Naive thymus-derived CD8-positive, alpha-beta T cell (primary cell): Measurements from ENCODE around the gene PHC3. TPM values are rescaled to one million over a fixed set of nuclear protein-coding genes. Genes with fewer than 3 reads are reported as not detected.

Source experiments
- ATAC-seq, 2 donors: fragments of 150-1000 bp; cut with Tn5 transposase in 1 of 2; sonication (Bioruptor Pico), chemical (Tn5 transposase) in 1 of 2; 1 replicate in 1 of 2; 2 replicates in 1 of 2; pipeline ENCODE4 v1.10.0; 2021; ENCODE audit warnings: mild to moderate bottlenecking in 2 of 2, moderate library complexity in 2 of 2
- POLR2A ChIA-PET: fragments of 350-600 bp; sonication (Branson Sonifier 250); formaldehyde crosslinking; loops from one replicate; lab custom pipeline; 2021; ENCODE audit warnings: antibody characterized with exemption; lab: Charles Lee
- DNase-seq, 10 donors: peaks; one replicate each; pipeline versions ENCODE4 v3.0.0 to v3.0.0-alpha.2; 2020 to 2022
- H3K27ac Mint-ChIP-seq, 10 donors: one replicate each; pipeline ENCODE4 v1.8.0; 2020 to 2022; ENCODE audit warnings: mild to moderate bottlenecking in 10 of 10, mixed read lengths in 10 of 10, moderate library complexity in 4 of 10, inconsistent platforms in 1 of 10
- H3K27me3 Mint-ChIP-seq, 5 donors: one replicate each; pipeline ENCODE4 v1.8.0; 2021 to 2022; ENCODE audit warnings: mixed read lengths in 5 of 5
- H3K36me3 Mint-ChIP-seq, 3 donors: one replicate each; pipeline ENCODE4 v1.8.0; 2020 to 2022; ENCODE audit warnings: mixed read lengths in 3 of 3, mild to moderate bottlenecking in 2 of 3, inconsistent platforms in 1 of 3
- H3K4me1 Mint-ChIP-seq, 4 donors: one replicate each; pipeline ENCODE4 v1.8.0; 2021 to 2022; ENCODE audit warnings: mixed read lengths in 4 of 4
- H3K4me3 Mint-ChIP-seq, 10 donors: one replicate each; pipeline ENCODE4 v1.8.0; 2020 to 2022; ENCODE audit warnings: mild to moderate bottlenecking in 10 of 10, mixed read lengths in 10 of 10, moderate library complexity in 6 of 10, inconsistent platforms in 1 of 10
- H3K9me3 Mint-ChIP-seq, 9 donors: one replicate each; pipeline ENCODE4 v1.8.0; 2020 to 2022; ENCODE audit warnings: mixed read lengths in 9 of 9, mild to moderate bottlenecking in 3 of 9, inconsistent platforms in 1 of 9, moderate library complexity in 1 of 9
- polyA plus RNA-seq, 3 donors: library from polyadenylated mRNA; unstranded; fragments of 300-500 nt; fragmentation: Illumina TruSeq; gene quantifications; one replicate each; pipeline ENCODE4 v1.2.3, GENCODE V29; 2021
- total RNA-seq, 8 experiments: library from RNA in 2 of 8; stranded (reverse) in 2 of 8; gene quantifications; one replicate each; pipeline ENCODE4 v1.2.3 and lab custom pipeline; 2021 to 2026

PHC3 gene
- total RNA-seq: 100 to 1,000 TPM; 166 to 187 TPM
- 10 to 100 TPM; 34.5 to 54.8 (median 38.8) TPM for polyA plus RNA-seq
- total RNA-seq (lab: John Stamatoyannopoulos, UW): 99.8 to 242 (median 213) reads per million in 6 experiments

- no peaks in the 10 kb centered on the region for H3K27me3 Mint-ChIP-seq
- POLR2A ChIA-PET: interaction anchor here (0.6 to 4.1 kb wide), 24 partner anchors 9 to 689 kb away, joined by 3 to 31 read pairs (median 3); partner anchors contain the start of genes MYNN, PRKCI, RPL22L1 and SEC62
- peak within 1 kb of the TSS; percentile 96 to 100 (median 98) for H3K4me3 Mint-ChIP-seq
- ATAC-seq (peak; percentile 70 to 72), DNase-seq (peak; percentile 88 to 96 (median 92))
- H3K36me3 Mint-ChIP-seq: peaks cover 0 to 25% (median 9%) of the 10 kb centered on the region in 3 donors
- peak within 1 kb of the TSS; percentile 99 to 100 (median 100) for H3K27ac Mint-ChIP-seq
- no peaks in the 10 kb centered on the region for H3K9me3 Mint-ChIP-seq
- peaks cover 14 to 39% (median 33%) of the 10 kb centered on the region in 4 donors for H3K4me1 Mint-ChIP-seq
Measured at GRCh38 chr3:170180908-170181885, at the start of gene PHC3. TSS of gene PHC3 (minus strand) at chr3:170181733. CDS start at chr3:170181715, 18 bp downstream.

- POLR2A ChIA-PET: no interaction called here
- Mint-ChIP-seq H3K4me1 (peaks cover 16 to 37% (median 29%) of the 10 kb centered on the region in 4 donors), H3K27me3 (no peaks in the 10 kb centered on the region), H3K9me3 (peaks cover 0 to 2% (median 0%) of the 10 kb centered on the region in 9 donors), H3K4me3 (no peak overlapping the region), H3K27ac (peak overlapping the region in 2 of 10 donors; percentile 7 to 12), H3K36me3 (peaks cover 0 to 7% (median 0%) of the 10 kb centered on the region in 3 donors)
- no peak for DNase-seq
- no peak for ATAC-seq
Measured at GRCh38 chr3:170228093-170228766, 46.7 kb upstream of the PHC3 start.

GRCh38 chr3:170226426-170226960 lies 45.0 kb upstream of the PHC3 start:
- ATAC-seq (no peak), DNase-seq (no peak)
- Mint-ChIP-seq H3K4me3 (no peak overlapping the region), H3K27ac (peak overlapping the region in 3 of 10 donors; percentile 1 to 66 (median 23)), H3K36me3 (peaks cover 0 to 3% (median 0%) of the 10 kb centered on the region in 3 donors), H3K9me3 (peaks cover 0 to 2% (median 0%) of the 10 kb centered on the region in 9 donors), H3K4me1 (peaks cover 18 to 44% (median 38%) of the 10 kb centered on the region in 4 donors), H3K27me3 (no peaks in the 10 kb centered on the region)
- POLR2A ChIA-PET: no interaction called here

GRCh38 chr3:170225166-170225565 lies 43.6 kb upstream of the PHC3 start:
- H3K9me3 Mint-ChIP-seq: no peaks in the 10 kb centered on the region
- DNase-seq: no peak
- peaks cover 20 to 47% (median 42%) of the 10 kb centered on the region in 4 donors for H3K4me1 Mint-ChIP-seq
- POLR2A ChIA-PET: no interaction called here
- H3K27ac Mint-ChIP-seq: peak overlapping the region in 5 of 10 donors; percentile 44 to 58 (median 47)
- H3K36me3 Mint-ChIP-seq: no peaks in the 10 kb centered on the region
- H3K27me3 Mint-ChIP-seq: no peaks in the 10 kb centered on the region
- peak overlapping the region in 1 of 10 donors; percentile 41 for H3K4me3 Mint-ChIP-seq
- no peak for ATAC-seq

GRCh38 chr3:170222647-170223541 lies 41.4 kb upstream of the PHC3 start:
- Mint-ChIP-seq H3K4me3 (peak overlapping the region; percentile 87 to 97 (median 94)), H3K27ac (peak overlapping the region; percentile 87 to 95 (median 92)), H3K4me1 (peaks cover 18 to 45% (median 38%) of the 10 kb centered on the region in 4 donors), H3K9me3 (no peaks in the 10 kb centered on the region), H3K27me3 (no peaks in the 10 kb centered on the region), H3K36me3 (no peaks in the 10 kb centered on the region)
- POLR2A ChIA-PET: interaction anchor here (0.9 to 2.9 kb wide), 5 partner anchors 21 to 450 kb away, joined by 3 to 13 read pairs (median 8); partner anchors contain the start of genes MYNN, PHC3 and SKIL
- DNase-seq (peak; percentile 8 to 69 (median 41)), ATAC-seq (peak; percentile 48 to 79)

GRCh38 chr3:170221924-170222646 lies 40.6 kb upstream of the PHC3 start, which contains the start of gene PRKCI:
TSS of gene PRKCI (plus strand) at chr3:170222424. CDS start at chr3:170222670, 246 bp downstream.
- ATAC-seq: peak; percentile 77 to 88
- POLR2A ChIA-PET: interaction anchor here (0.9 to 2.9 kb wide), 4 partner anchors 41 to 449 kb away, joined by 3 to 13 read pairs (median 9); partner anchors contain the start of genes MYNN, PHC3 and SKIL

GRCh38 chr3:170220871-170221270 lies 39.3 kb upstream of the PHC3 start:
- POLR2A ChIA-PET: interaction anchor here (0.7 to 2.9 kb wide), 2 partner anchors 30 to 40 kb away, joined by 3 to 13 read pairs; partner anchors contain the start of gene PHC3
- peak overlapping the region in 3 of 10 donors; percentile 28 to 36 (median 31) for H3K27ac Mint-ChIP-seq

More at GRCh38 chr3:170221924-170222646, 40.6 kb upstream of the PHC3 start, which contains the start of gene PRKCI:
- Mint-ChIP-seq H3K9me3 (no peaks in the 10 kb centered on the region), H3K27me3 (no peaks in the 10 kb centered on the region), H3K4me3 (peak within 1 kb of the TSS; percentile 87 to 97 (median 94)), H3K4me1 (peaks cover 12 to 37% (median 33%) of the 10 kb centered on the region in 4 donors), H3K27ac (peak within 1 kb of the TSS; percentile 91 to 99 (median 96)), H3K36me3 (no peaks in the 10 kb centered on the region)
- DNase-seq: peak; percentile 70 to 90 (median 78)

GRCh38 chr3:170219850-170220249 lies 38.3 kb upstream of the PHC3 start:
- ATAC-seq: no peak
- Mint-ChIP-seq H3K27ac (peak overlapping the region in 1 of 10 donors; percentile 11), H3K4me3 (peak overlapping the region in 1 of 10 donors; percentile 28)

More at GRCh38 chr3:170220871-170221270, 39.3 kb upstream of the PHC3 start:
- peaks cover 0 to 3% (median 0%) of the 10 kb centered on the region in 9 donors for H3K9me3 Mint-ChIP-seq
- no peaks in the 10 kb centered on the region for H3K27me3 Mint-ChIP-seq
- peak overlapping the region in 9 of 10 donors; percentile 8 to 78 (median 42) for H3K4me3 Mint-ChIP-seq
- ATAC-seq (no peak), DNase-seq (no peak)
- H3K4me1 Mint-ChIP-seq: peaks cover 9 to 33% (median 30%) of the 10 kb centered on the region in 4 donors
- no peaks in the 10 kb centered on the region for H3K36me3 Mint-ChIP-seq

GRCh38 chr3:170211668-170212067 lies 30.1 kb upstream of the PHC3 start:
- DNase-seq (no peak), ATAC-seq (no peak)
- no peaks in the 10 kb centered on the region for H3K4me1 Mint-ChIP-seq
- peaks cover 0 to 9% (median under 1%) of the 10 kb centered on the region in 9 donors for H3K9me3 Mint-ChIP-seq
- peaks cover 0 to 12% (median 2%) of the 10 kb centered on the region in 5 donors for H3K27me3 Mint-ChIP-seq
- peaks cover 0 to 5% (median 0%) of the 10 kb centered on the region in 3 donors for H3K36me3 Mint-ChIP-seq
- H3K27ac Mint-ChIP-seq: no peak overlapping the region
- POLR2A ChIA-PET: no interaction called here
- no peak overlapping the region for H3K4me3 Mint-ChIP-seq

More at GRCh38 chr3:170219850-170220249, 38.3 kb upstream of the PHC3 start:
- POLR2A ChIA-PET: no interaction called here
- no peak for DNase-seq
- Mint-ChIP-seq H3K36me3 (no peaks in the 10 kb centered on the region), H3K27me3 (no peaks in the 10 kb centered on the region), H3K9me3 (peaks cover 0 to 3% (median 0%) of the 10 kb centered on the region in 9 donors), H3K4me1 (peaks cover 6 to 28% (median 25%) of the 10 kb centered on the region in 4 donors)

GRCh38 chr3:170207717-170208116 lies 26.2 kb upstream of the PHC3 start:
- Mint-ChIP-seq H3K27me3 (peaks cover 3 to 25% (median 10%) of the 10 kb centered on the region in 5 donors), H3K27ac (no peak overlapping the region), H3K4me3 (no peak overlapping the region), H3K4me1 (no peaks in the 10 kb centered on the region), H3K36me3 (peaks cover 0 to 5% (median 0%) of the 10 kb centered on the region in 3 donors), H3K9me3 (peaks cover 0 to 9% (median 0%) of the 10 kb centered on the region in 9 donors)
- ATAC-seq: no peak
- POLR2A ChIA-PET: no interaction called here
- DNase-seq: no peak
